NCI-H2029 treated with DMSO at 0.1 percent for 48 hours (cell line): ENCODE data around the gene AFG3L2.
A peak's percentile ranks its signal among the peaks of the same experiment; 100 is the strongest.

ENCODE experiments used
- DNase-seq: peaks from one replicate; lab custom pipeline; 2025; lab: John Stamatoyannopoulos, UW

The AFG3L2 gene

DNA sequence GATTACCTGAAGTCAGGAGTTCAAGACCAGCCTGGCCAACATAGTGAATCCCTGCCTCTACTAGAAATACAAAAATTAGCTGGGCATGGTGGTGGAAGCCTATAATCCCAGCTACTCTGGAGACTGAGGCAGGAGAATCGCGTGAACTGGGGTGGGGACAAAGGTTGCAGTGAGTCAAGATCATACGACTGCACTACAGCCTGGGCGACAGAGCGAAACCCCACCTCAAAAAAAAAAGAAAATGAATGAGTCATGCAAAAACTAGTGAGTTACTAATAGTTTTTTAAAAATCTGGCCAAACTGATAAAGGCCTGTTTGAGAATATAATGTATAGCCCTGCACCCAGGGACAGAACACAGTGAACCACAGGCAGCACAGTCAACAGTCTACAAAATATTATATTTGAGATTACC is 17.5 kb downstream of the AFG3L2 start:
- DNase-seq: no peak

GRCh38 chr18:12352188-12352587 is 24.8 kb downstream of the AFG3L2 start:
- DNase-seq: no peak

DNA sequence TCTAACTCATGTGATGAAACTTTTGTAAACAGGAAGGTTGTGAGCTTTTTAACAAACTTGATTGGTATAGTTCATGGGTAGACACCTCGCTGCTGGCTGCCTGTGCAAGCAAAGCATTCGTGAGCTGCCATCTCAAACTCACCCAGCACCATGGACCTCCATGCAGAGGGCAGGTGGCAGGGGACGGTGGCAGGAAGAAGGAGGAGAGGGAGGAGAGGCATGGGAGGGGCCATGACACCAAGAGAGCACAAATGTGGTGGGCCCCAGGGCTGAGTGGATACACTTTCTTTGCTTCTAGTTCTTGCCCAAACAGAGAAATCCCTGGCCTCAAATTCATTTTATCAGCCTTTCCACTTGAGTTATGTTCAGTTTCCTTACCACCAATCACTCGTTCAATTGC is 29.1 kb downstream of the AFG3L2 start:
- no peak for DNase-seq

- DNase-seq: no peak
Observed at GRCh38 chr18:12346240-12346565, 30.8 kb downstream of the AFG3L2 start.

GRCh38 chr18:12345491-12346239 is 31.4 kb downstream of the AFG3L2 start:
- no peak for DNase-seq

- no peak for DNase-seq
Observed at GRCh38 chr18:12342661-12343060, 34.4 kb downstream of the AFG3L2 start.

- DNase-seq: no peak
Observed at GRCh38 chr18:12340945-12341660, 35.9 kb downstream of the AFG3L2 start.

DNA sequence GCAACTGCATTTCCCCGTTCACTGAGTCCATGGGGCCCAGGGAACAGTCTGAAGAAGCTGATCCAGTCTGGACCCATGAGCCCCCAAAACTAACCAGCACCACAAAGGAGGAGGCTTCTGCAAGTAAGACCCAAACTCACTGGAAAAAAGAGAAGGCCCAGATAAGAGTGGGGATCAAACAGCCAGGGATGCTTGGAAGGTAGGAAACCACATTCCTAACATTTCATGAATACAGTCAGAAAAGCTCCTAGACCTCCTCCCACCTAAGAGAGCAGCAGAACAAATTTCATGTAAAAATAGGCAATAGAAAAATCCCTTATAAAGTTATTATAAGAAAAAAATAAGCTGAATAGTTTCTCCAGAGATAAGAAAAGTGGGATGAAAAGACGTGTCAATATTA is 38.6 kb downstream of the AFG3L2 start:
- DNase-seq: no peak

GRCh38 chr18:12336887-12337286 is 40.1 kb downstream of the AFG3L2 start:
- peak; percentile 38 for DNase-seq

DNA sequence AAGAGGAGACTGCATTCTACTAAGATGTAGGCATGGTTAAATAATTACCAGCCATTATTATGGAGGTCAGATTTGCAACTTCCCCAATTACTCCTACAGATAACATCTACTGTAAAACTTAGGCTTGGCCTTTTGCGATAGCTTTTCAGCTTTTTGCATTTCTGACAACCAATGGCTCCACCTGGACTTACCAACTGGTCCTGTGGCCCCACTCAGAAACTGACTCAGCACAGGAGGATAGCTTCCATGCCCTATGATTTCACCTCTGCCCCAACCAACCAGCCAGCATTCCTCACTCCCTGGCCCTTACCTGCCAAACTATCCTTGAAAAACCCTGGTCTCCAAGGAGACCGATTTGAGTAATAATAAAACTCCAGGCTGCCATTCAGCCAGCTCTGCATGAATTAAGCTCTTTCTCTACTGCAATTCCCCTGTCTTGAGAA is 40.8 kb downstream of the AFG3L2 start:
- DNase-seq: no peak

DNA sequence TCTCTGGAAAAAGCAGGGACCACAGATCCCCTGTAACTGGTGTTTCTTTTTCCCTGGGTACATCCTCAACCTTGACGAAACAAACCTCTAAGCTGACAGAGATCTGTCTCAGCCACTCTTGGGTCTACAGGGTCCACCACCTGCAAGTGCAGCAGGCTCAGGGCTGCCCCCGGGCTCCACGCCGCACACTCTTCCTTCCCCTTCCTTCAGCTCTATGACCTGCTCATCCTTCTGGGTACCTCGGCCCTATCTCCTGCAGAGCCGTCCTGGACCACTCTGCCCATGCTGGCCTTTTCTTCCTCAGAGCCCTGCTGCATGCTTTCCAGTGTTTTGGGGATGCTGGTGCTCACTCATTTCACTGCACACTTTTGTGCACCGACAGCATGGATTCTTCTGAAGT is 41.5 kb downstream of the AFG3L2 start:
- DNase-seq: no peak

DNA sequence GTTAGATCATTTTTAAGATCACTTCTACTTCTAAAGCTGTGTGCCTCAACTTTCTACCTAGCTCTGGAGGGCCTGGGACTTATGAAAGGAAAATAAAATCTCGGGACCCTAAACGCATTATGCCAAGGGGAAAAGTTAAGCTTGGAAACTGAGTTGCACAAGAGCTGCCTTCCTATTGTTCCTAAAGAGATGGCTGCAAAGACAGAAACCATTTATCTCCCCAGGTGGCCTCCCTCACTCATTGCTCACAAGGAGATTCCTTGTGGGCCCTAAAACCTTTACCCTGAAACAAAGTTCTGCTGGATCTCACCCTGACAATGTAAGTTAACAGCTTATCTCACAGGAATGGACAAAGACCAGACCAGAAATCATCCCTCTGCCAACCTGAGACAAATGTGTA is 42.2 kb downstream of the AFG3L2 start:
- DNase-seq: no peak

- no peak for DNase-seq
Observed at GRCh38 chr18:12334366-12334808, 42.6 kb downstream of the AFG3L2 start.

- DNase-seq: no peak
Observed at GRCh38 chr18:12333506-12334290, 43.3 kb downstream of the AFG3L2 start.

DNA sequence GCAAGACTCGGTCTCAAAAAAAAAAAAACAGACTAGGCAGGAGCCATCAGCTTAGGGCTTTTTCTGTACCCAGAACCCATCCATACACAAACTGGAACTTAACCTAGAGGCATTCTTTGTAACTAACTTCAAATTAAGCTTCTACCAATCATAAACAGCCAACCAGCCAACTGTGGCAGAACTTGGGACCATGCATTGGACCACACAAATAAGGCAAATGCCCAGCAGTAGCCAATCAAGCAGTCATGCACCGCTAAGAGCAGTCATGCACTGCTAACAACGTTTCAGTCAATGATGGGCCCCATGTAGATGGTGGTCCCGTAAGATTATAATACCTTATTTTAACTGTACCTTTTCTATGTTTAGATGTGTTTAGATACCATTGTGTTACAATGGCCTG is 46.3 kb downstream of the AFG3L2 start:
- DNase-seq: no peak

GRCh38 chr18:12329125-12329698 is 47.8 kb downstream of the AFG3L2 start:
- DNase-seq: no peak

- no peak for DNase-seq
Observed at GRCh38 chr18:12328179-12328823, 48.7 kb downstream of the AFG3L2 start.

DNA sequence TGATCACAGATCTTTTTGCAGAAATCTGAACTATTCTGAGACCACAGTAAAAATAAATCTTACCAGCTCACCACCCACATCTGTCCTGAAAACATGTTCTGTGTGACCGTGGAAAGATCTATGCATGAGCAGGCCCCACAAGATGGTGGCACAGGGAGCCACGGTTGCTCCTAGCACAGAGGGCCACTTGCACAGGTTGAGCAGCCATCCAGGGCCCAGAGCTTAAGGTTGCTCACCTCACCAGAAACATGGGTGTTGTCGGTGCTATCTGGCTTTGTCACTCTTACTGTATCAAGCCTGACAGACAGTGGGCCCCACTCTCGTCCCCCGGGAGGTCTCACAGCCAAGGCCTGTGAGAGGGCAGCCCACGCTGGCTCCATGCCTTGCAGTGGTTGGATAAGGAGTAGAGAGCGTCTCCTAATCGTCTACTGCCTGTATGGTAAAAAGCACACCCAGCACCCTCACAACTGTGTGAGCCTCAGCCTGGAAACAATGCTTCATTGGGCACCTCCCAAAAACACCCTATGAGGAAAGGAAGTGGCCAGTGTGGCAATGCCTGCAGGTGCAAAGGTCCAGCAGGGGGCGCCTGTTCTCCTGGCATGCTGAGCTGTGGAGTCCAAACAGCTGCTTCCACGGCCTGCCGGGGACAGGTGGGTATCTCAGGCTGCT is 49.4 kb downstream of the AFG3L2 start:
- no peak for DNase-seq

- DNase-seq: no peak
Observed at GRCh38 chr18:12326711-12327460, 50.1 kb downstream of the AFG3L2 start.

DNA sequence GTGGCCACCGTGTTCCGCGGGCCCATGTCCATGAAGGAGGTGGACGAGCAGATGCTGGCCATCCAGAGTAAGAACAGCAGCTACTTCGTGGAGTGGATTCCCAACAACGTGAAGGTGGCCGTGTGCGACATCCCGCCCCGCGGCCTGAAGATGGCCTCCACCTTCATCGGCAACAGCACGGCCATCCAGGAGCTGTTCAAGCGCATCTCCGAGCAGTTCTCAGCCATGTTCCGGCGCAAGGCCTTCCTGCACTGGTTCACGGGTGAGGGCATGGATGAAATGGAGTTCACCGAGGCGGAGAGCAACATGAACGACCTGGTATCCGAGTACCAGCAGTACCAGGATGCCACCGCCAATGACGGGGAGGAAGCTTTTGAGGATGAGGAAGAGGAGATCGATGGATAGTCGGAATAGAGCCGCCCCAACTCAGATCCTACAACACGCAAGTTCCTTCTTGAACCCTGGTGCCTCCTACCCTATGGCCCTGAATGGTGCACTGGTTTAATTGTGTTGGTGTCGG is 51.2 kb downstream of the AFG3L2 start:
- DNase-seq: no peak
